ENCODE results near the gene STAT5A.

DNA sequence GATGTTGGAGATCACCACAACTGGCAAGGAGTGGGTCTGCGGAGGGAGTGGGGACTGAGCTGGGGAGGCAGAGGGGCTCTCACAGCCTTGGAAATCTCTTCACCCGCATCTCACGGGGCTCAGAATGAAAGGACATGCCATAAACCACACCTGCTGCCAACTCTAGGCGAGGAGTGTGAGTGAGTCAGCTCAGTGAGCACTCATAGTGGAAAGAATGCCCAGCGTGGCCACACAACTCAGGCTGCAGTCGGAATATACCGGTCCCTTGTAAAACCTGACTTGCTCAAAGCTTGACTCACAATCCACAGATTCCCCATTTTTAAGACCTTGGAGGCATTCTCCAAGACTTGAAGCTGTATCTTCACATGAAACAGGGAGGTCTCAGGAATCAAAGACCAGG, 36.7 kb downstream of the STAT5A start:
- TF ChIP-seq RAD21 (IDR thresholded peaks at IDR 0.05; ENCODE audit: low read length) (no peak), YY1 (IDR thresholded peaks at IDR 0.05; ENCODE audit: low read depth) (no peak), TCF12 (IDR thresholded peaks at IDR 0.05) (peak; percentile 60; the same call in 1 of the 2 replicates), GATA2 (CRISPR knock-in tag; IDR thresholded peaks at IDR 0.05) (no peak), POLR2AphosphoS5 (IDR thresholded peaks at IDR 0.05; ENCODE audit: low read depth, low read length) (no peak), EP300 (IDR thresholded peaks at IDR 0.05; ENCODE audit: borderline replicate concordance in 1 of 2, low read depth in 1 of 2, low read length in 1 of 2) (peak in 1 of 2 experiments; percentile 43; a peak in 1 of 4 replicates), FOXJ3 (CRISPR knock-in tag; IDR thresholded peaks at IDR 0.05) (no peak)
- TF ChIP-seq, protein P1, sequence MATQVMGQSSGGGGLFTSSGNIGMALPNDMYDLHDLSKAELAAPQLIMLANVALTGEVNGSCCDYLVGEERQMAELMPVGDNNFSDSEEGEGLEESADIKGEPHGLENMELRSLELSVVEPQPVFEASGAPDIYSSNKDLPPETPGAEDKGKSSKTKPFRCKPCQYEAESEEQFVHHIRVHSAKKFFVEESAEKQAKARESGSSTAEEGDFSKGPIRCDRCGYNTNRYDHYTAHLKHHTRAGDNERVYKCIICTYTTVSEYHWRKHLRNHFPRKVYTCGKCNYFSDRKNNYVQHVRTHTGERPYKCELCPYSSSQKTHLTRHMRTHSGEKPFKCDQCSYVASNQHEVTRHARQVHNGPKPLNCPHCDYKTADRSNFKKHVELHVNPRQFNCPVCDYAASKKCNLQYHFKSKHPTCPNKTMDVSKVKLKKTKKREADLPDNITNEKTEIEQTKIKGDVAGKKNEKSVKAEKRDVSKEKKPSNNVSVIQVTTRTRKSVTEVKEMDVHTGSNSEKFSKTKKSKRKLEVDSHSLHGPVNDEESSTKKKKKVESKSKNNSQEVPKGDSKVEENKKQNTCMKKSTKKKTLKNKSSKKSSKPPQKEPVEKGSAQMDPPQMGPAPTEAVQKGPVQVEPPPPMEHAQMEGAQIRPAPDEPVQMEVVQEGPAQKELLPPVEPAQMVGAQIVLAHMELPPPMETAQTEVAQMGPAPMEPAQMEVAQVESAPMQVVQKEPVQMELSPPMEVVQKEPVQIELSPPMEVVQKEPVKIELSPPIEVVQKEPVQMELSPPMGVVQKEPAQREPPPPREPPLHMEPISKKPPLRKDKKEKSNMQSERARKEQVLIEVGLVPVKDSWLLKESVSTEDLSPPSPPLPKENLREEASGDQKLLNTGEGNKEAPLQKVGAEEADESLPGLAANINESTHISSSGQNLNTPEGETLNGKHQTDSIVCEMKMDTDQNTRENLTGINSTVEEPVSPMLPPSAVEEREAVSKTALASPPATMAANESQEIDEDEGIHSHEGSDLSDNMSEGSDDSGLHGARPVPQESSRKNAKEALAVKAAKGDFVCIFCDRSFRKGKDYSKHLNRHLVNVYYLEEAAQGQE (IDR thresholded peaks at IDR 0.05; ENCODE audit: low read depth, low read length) = no peak
- TF ChIP-seq, protein P2, sequence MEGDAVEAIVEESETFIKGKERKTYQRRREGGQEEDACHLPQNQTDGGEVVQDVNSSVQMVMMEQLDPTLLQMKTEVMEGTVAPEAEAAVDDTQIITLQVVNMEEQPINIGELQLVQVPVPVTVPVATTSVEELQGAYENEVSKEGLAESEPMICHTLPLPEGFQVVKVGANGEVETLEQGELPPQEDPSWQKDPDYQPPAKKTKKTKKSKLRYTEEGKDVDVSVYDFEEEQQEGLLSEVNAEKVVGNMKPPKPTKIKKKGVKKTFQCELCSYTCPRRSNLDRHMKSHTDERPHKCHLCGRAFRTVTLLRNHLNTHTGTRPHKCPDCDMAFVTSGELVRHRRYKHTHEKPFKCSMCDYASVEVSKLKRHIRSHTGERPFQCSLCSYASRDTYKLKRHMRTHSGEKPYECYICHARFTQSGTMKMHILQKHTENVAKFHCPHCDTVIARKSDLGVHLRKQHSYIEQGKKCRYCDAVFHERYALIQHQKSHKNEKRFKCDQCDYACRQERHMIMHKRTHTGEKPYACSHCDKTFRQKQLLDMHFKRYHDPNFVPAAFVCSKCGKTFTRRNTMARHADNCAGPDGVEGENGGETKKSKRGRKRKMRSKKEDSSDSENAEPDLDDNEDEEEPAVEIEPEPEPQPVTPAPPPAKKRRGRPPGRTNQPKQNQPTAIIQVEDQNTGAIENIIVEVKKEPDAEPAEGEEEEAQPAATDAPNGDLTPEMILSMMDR (IDR thresholded peaks at IDR 0.05) = no peak
